WTC11 (cell line): ENCODE data around the gene PXMP2. TPM values are rescaled to one million over a fixed set of nuclear protein-coding genes. Genes with fewer than 3 reads are reported as not detected.
A peak's percentile ranks its signal among the peaks of the same experiment; 100 is the strongest.

Experiments
- AR ChIP-seq: fragments of 250-450 bp; sonication (Bioruptor Pico); IDR thresholded peaks from 2 replicates; pipeline ENCODE4 v1.9.0; 2021; ENCODE audit warnings: mild to moderate bottlenecking
- ARID4B ChIP-seq: sonication (generic); formaldehyde crosslinking; IDR thresholded peaks from 2 replicates; pipeline ENCODE4 v1.8.0; 2023; ENCODE audit warnings: missing genetic modification reagents, mild to moderate bottlenecking, borderline replicate concordance
- CREM ChIP-seq: sonication (generic); formaldehyde crosslinking; IDR thresholded peaks from 2 replicates; pipeline ENCODE4 v1.8.1; 2022; ENCODE audit warnings: mild to moderate bottlenecking, missing genetic modification reagents, moderate library complexity
- EMX1 ChIP-seq: fragments of 250-450 bp; sonication (Bioruptor Pico); IDR thresholded peaks from 2 replicates; pipeline ENCODE4 v1.8.0; 2021; ENCODE audit warnings: mild to moderate bottlenecking
- KAT7 ChIP-seq: sonication (generic); formaldehyde crosslinking; IDR thresholded peaks from 2 replicates; pipeline ENCODE4 v1.8.1; 2023; ENCODE audit warnings: missing genetic modification reagents, mild to moderate bottlenecking, borderline replicate concordance
- MXD4 ChIP-seq: fragments of 250-450 bp; sonication (Bioruptor Pico); IDR thresholded peaks from 2 replicates; pipeline ENCODE4 v1.8.0; 2021; ENCODE audit warnings: mild to moderate bottlenecking, moderate library complexity, borderline replicate concordance
- MYBL2 ChIP-seq: sonication (generic); formaldehyde crosslinking; IDR thresholded peaks from 2 replicates; pipeline ENCODE4 v1.8.1; 2023; ENCODE audit warnings: mild to moderate bottlenecking, moderate library complexity, missing genetic modification reagents
- NR1H2 ChIP-seq: sonication (generic); formaldehyde crosslinking; IDR thresholded peaks from 2 replicates; pipeline ENCODE4 v1.9.0; 2021; ENCODE audit warnings: mild to moderate bottlenecking, moderate library complexity, missing genetic modification reagents
- NR2C2 ChIP-seq: sonication (generic); formaldehyde crosslinking; IDR thresholded peaks from 2 replicates; pipeline ENCODE4 v1.8.0; 2022; ENCODE audit warnings: mild to moderate bottlenecking, missing genetic modification reagents
- NR3C1 ChIP-seq: sonication (generic); formaldehyde crosslinking; conservative IDR thresholded peaks from 2 replicates; pipeline ENCODE4 v1.8.1; 2023; ENCODE audit warnings: low read depth, mild to moderate bottlenecking, missing genetic modification reagents
- OVOL2 ChIP-seq: fragments of 250-450 bp; sonication (Bioruptor Pico); IDR thresholded peaks from 2 replicates; pipeline ENCODE4 v1.9.0; 2021; ENCODE audit warnings: mild to moderate bottlenecking, borderline replicate concordance
- RORB ChIP-seq: fragments of 250-450 bp; sonication (Bioruptor Pico); IDR thresholded peaks from 2 replicates; pipeline ENCODE4 v1.9.0; 2021; ENCODE audit warnings: mild to moderate bottlenecking
- ZNF232 ChIP-seq: sonication (generic); formaldehyde crosslinking; IDR thresholded peaks from 2 replicates; pipeline ENCODE4 v1.8.0; 2022; ENCODE audit warnings: mild to moderate bottlenecking, missing genetic modification reagents
- ZNF671 ChIP-seq: fragments of 250-450 bp; sonication (Bioruptor Pico); IDR thresholded peaks from 2 replicates; pipeline ENCODE4 v1.8.0; 2021; ENCODE audit warnings: mild to moderate bottlenecking
- total RNA-seq: library from RNA; stranded (reverse); gene quantifications from 3 replicates; pipeline ENCODE4 v1.2.3, GENCODE V29; 2021
- TF ChIP-seq, protein P1 (sequence below): fragments of 250-450 bp; sonication (Bioruptor Pico); IDR thresholded peaks from 2 replicates; pipeline ENCODE4 v1.9.0; 2021; ENCODE audit warnings: moderate library complexity, mild to moderate bottlenecking, inconsistent platforms, borderline replicate concordance
- TF ChIP-seq, protein P2 (sequence below): fragments of 250-450 bp; sonication (Bioruptor Pico); IDR thresholded peaks from 2 replicates; pipeline ENCODE4 v2.1.2; 2022; ENCODE audit warnings: mild to moderate bottlenecking, moderate library complexity
- TF ChIP-seq, protein P3 (sequence below): sonication (generic); formaldehyde crosslinking; IDR thresholded peaks from 2 replicates; pipeline ENCODE4 v1.8.1; 2022; ENCODE audit warnings: mild to moderate bottlenecking, moderate library complexity, missing genetic modification reagents
- TF ChIP-seq, protein P4 (sequence below): sonication (generic); formaldehyde crosslinking; conservative IDR thresholded peaks from 2 replicates; pipeline ENCODE4 v1.8.1; 2023; ENCODE audit warnings: mild to moderate bottlenecking, low read depth, missing genetic modification reagents, moderate library complexity
- TF ChIP-seq, protein P5 (sequence below): sonication (generic); formaldehyde crosslinking; IDR thresholded peaks from 2 replicates; pipeline ENCODE4 v1.8.1; 2022; ENCODE audit warnings: missing genetic modification reagents, borderline replicate concordance
- TF ChIP-seq, protein P6 (sequence below): sonication (generic); formaldehyde crosslinking; IDR thresholded peaks from 2 replicates; pipeline ENCODE4 v1.8.1; 2023; ENCODE audit warnings: mild to moderate bottlenecking, moderate library complexity, missing genetic modification reagents

The PXMP2 gene
- total RNA-seq, 1 experiment from 2014 or later, result 12.6 TPM

- no peak for TF ChIP-seq ZNF671
- TF ChIP-seq RORB (CRISPR knock-in tag), result no peak
- TF ChIP-seq, protein P1, sequence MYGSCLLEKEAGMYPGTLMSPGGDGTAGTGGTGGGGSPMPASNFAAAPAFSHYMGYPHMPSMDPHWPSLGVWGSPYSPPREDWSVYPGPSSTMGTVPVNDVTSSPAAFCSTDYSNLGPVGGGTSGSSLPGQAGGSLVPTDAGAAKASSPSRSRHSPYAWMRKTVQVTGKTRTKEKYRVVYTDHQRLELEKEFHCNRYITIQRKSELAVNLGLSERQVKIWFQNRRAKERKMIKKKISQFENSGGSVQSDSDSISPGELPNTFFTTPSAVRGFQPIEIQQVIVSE, result no peak
- TF ChIP-seq, protein P2, sequence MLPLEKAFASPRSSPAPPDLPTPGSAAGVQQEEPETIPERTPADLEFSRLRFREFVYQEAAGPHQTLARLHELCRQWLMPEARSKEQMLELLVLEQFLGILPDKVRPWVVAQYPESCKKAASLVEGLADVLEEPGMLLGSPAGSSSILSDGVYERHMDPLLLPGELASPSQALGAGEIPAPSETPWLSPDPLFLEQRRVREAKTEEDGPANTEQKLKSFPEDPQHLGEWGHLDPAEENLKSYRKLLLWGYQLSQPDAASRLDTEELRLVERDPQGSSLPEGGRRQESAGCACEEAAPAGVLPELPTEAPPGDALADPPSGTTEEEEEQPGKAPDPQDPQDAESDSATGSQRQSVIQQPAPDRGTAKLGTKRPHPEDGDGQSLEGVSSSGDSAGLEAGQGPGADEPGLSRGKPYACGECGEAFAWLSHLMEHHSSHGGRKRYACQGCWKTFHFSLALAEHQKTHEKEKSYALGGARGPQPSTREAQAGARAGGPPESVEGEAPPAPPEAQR (CRISPR knock-in tag), result no peak
- TF ChIP-seq MYBL2 (CRISPR knock-in tag), result 0 out of 2 replicates have a peak, but pooled peaks have one; percentile 32
- TF ChIP-seq NR1H2, result no peak; the same call in 1 of the 2 replicates
- TF ChIP-seq CREM (CRISPR knock-in tag), result peak; percentile 56
- TF ChIP-seq NR2C2 (CRISPR knock-in tag), result no peak
- TF ChIP-seq EMX1 (CRISPR knock-in tag), result no peak
- TF ChIP-seq KAT7 (CRISPR knock-in tag), result no peak
- TF ChIP-seq, protein P3, sequence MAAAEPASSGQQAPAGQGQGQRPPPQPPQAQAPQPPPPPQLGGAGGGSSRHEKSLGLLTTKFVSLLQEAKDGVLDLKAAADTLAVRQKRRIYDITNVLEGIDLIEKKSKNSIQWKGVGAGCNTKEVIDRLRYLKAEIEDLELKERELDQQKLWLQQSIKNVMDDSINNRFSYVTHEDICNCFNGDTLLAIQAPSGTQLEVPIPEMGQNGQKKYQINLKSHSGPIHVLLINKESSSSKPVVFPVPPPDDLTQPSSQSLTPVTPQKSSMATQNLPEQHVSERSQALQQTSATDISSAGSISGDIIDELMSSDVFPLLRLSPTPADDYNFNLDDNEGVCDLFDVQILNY, result peak; percentile 99
- TF ChIP-seq, protein P4, sequence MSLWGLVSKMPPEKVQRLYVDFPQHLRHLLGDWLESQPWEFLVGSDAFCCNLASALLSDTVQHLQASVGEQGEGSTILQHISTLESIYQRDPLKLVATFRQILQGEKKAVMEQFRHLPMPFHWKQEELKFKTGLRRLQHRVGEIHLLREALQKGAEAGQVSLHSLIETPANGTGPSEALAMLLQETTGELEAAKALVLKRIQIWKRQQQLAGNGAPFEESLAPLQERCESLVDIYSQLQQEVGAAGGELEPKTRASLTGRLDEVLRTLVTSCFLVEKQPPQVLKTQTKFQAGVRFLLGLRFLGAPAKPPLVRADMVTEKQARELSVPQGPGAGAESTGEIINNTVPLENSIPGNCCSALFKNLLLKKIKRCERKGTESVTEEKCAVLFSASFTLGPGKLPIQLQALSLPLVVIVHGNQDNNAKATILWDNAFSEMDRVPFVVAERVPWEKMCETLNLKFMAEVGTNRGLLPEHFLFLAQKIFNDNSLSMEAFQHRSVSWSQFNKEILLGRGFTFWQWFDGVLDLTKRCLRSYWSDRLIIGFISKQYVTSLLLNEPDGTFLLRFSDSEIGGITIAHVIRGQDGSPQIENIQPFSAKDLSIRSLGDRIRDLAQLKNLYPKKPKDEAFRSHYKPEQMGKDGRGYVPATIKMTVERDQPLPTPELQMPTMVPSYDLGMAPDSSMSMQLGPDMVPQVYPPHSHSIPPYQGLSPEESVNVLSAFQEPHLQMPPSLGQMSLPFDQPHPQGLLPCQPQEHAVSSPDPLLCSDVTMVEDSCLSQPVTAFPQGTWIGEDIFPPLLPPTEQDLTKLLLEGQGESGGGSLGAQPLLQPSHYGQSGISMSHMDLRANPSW (CRISPR knock-in tag), result 0 out of 2 replicates have a peak, but pooled peaks have one; percentile 34
- TF ChIP-seq OVOL2 (CRISPR knock-in tag), result no peak
- peak; percentile 58; the same call in 1 of the 2 replicates for TF ChIP-seq ARID4B
- no peak for TF ChIP-seq MXD4 (CRISPR knock-in tag)
- TF ChIP-seq AR, result no peak
- no peak for TF ChIP-seq ZNF232 (CRISPR knock-in tag)
- 0 out of 2 replicates have a peak, but pooled peaks have one; percentile 52 for TF ChIP-seq NR3C1
- TF ChIP-seq, protein P5, sequence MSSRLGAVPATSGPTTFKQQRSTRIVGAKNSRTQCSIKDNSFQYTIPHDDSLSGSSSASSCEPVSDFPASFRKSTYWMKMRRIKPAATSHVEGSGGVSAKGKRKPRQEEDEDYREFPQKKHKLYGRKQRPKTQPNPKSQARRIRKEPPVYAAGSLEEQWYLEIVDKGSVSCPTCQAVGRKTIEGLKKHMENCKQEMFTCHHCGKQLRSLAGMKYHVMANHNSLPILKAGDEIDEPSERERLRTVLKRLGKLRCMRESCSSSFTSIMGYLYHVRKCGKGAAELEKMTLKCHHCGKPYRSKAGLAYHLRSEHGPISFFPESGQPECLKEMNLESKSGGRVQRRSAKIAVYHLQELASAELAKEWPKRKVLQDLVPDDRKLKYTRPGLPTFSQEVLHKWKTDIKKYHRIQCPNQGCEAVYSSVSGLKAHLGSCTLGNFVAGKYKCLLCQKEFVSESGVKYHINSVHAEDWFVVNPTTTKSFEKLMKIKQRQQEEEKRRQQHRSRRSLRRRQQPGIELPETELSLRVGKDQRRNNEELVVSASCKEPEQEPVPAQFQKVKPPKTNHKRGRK (CRISPR knock-in tag), result no peak
- TF ChIP-seq, protein P6, sequence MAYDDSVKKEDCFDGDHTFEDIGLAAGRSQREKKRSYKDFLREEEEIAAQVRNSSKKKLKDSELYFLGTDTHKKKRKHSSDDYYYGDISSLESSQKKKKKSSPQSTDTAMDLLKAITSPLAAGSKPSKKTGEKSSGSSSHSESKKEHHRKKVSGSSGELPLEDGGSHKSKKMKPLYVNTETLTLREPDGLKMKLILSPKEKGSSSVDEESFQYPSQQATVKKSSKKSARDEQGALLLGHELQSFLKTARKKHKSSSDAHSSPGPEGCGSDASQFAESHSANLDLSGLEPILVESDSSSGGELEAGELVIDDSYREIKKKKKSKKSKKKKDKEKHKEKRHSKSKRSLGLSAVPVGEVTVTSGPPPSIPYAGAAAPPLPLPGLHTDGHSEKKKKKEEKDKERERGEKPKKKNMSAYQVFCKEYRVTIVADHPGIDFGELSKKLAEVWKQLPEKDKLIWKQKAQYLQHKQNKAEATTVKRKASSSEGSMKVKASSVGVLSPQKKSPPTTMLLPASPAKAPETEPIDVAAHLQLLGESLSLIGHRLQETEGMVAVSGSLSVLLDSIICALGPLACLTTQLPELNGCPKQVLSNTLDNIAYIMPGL, result peak; percentile 86
These were observed at the start of gene PXMP2, which contains the start of gene POLE (continued) for GRCh38 chr12:132687211-132688164.
